HG02642 (cell line): ENCODE measurements around the gene NXPH1.

ENCODE experiments used
- ATAC-seq: cut with Tn5 transposase; IDR thresholded peaks from one replicate; pipeline ENCODE4 v1.9.1; 2021; ENCODE audit warnings: mild to moderate bottlenecking; ENCODE audit not compliant: unreplicated experiment, poor library complexity

The NXPH1 gene

GRCh38 chr7:8491544-8492489 lies 58.4 kb downstream of the NXPH1 start:
- no peak for ATAC-seq

GRCh38 chr7:8499128-8499527 lies 65.7 kb downstream of the NXPH1 start:
- ATAC-seq, result no peak

GRCh38 chr7:8500286-8500685 lies 66.9 kb downstream of the NXPH1 start:
- ATAC-seq, result no peak

GRCh38 chr7:8507566-8507965 lies 74.2 kb downstream of the NXPH1 start:
- no peak for ATAC-seq

- no peak for ATAC-seq
Measured at GRCh38 chr7:8509621-8510020, 76.2 kb downstream of the NXPH1 start.

- ATAC-seq, result no peak
Measured at GRCh38 chr7:8511855-8512254, 78.4 kb downstream of the NXPH1 start.

- ATAC-seq, result no peak
Measured at GRCh38 chr7:8514781-8515519, 81.5 kb downstream of the NXPH1 start.

- ATAC-seq, result no peak
Measured at GRCh38 chr7:8515640-8516185, 82.3 kb downstream of the NXPH1 start.

- no peak for ATAC-seq
Measured at GRCh38 chr7:8516976-8517375, 83.6 kb downstream of the NXPH1 start.

- no peak for ATAC-seq
Measured at GRCh38 chr7:8528311-8528710, 94.9 kb downstream of the NXPH1 start.

GRCh38 chr7:8531991-8532515 lies 98.6 kb downstream of the NXPH1 start:
- no peak for ATAC-seq

- ATAC-seq, result peak; percentile 87
Measured at GRCh38 chr7:8536431-8536830, 103.0 kb downstream of the NXPH1 start.

GRCh38 chr7:8549046-8549445 lies 115.6 kb downstream of the NXPH1 start:
- ATAC-seq, result no peak

GRCh38 chr7:8560501-8560900 lies 127.1 kb downstream of the NXPH1 start:
- ATAC-seq, result no peak

- no peak for ATAC-seq
Measured at GRCh38 chr7:8561449-8561848, 128.0 kb downstream of the NXPH1 start.

- ATAC-seq, result no peak
Measured at GRCh38 chr7:8564281-8564680, 130.9 kb downstream of the NXPH1 start.

GRCh38 chr7:8566016-8566415 lies 132.6 kb downstream of the NXPH1 start:
- ATAC-seq, result no peak

- ATAC-seq, result no peak
Measured at GRCh38 chr7:8567626-8568025, 134.2 kb downstream of the NXPH1 start.

- ATAC-seq, result no peak
Measured at GRCh38 chr7:8579661-8580194, 146.3 kb downstream of the NXPH1 start.

- ATAC-seq, result no peak
Measured at GRCh38 chr7:8581842-8582241, 148.4 kb downstream of the NXPH1 start.

GRCh38 chr7:8582728-8583127 lies 149.3 kb downstream of the NXPH1 start:
- ATAC-seq, result no peak
